ENCODE measurements around the gene POU2AF2.
"Not testable (repeated sequence)": the region's sequence is repeated elsewhere in the genome, so short reads cannot be mapped to it uniquely, and the experiment has no call there.

The POU2AF2 gene

GRCh38 chr11:111301004-111301841 lies 55.7 kb downstream of the POU2AF2 start:
- no peak for DNase-seq (ENCODE audit: low read depth in 2 of 3, low spot score in 2 of 3)

- no peak for DNase-seq (ENCODE audit: low read depth in 2 of 3, low spot score in 2 of 3)
Observed at GRCh38 chr11:111301842-111302118, 56.3 kb downstream of the POU2AF2 start.

DNA sequence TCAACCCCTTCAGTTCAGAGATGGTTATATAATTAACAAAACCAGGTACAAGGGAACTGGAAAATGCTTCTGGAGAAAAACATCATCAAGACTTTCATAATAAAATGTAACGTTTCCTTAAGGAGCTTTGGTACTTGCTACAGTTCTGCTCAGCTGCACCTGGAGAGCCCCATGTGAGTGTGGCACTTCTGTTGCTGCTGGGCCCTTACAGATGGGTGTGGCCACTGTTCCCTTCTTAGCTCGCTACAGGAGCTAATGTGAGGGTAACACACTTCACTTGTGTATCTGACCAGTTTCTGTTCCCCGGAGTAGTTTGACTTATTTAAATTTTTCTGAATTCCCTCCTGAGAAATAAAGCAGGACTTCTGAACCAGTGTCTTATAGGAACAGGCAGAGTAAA lies 56.8 kb downstream of the POU2AF2 start:
- DNase-seq (ENCODE audit: low read depth in 2 of 3, low spot score in 2 of 3): no peak

- no peak for DNase-seq (ENCODE audit: low read depth in 2 of 3, low spot score in 2 of 3)
Observed at GRCh38 chr11:111303461-111303860, 57.9 kb downstream of the POU2AF2 start.

DNA sequence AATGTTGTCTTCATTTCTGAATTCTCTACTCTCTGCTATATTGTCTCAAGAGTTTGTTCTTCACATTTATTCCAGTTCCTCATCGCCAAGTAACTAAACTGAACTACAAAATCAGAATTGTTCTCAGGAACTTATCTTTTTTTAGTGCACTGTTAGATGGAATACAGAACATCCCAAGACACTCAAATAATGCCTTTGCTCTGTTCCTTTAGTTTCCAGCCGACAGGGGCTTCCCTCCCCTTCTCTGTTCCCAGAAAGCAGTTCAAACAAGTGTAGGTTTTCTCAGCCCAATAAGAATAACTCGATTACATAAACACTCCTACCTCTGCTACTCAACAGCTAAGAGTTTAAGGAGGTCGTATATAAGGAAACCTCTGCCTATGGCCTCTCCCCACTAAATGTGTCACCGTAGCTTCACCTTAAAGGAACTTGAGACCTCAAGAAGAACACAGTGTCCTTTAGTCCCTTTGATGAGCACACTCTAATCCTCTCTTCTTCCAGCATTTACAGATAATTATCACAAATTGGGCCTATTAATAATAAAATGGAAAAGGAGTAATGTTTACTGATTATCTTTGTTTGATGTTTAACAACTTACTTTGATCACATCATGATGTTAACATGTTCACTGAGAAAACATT lies 59.8 kb downstream of the POU2AF2 start:
- DNase-seq (ENCODE audit: low read depth in 2 of 3, low spot score in 2 of 3): no peak

- DNase-seq (ENCODE audit: low read depth in 2 of 3, low spot score in 2 of 3): no peak
Observed at GRCh38 chr11:111305876-111306275, 60.4 kb downstream of the POU2AF2 start.

DNA sequence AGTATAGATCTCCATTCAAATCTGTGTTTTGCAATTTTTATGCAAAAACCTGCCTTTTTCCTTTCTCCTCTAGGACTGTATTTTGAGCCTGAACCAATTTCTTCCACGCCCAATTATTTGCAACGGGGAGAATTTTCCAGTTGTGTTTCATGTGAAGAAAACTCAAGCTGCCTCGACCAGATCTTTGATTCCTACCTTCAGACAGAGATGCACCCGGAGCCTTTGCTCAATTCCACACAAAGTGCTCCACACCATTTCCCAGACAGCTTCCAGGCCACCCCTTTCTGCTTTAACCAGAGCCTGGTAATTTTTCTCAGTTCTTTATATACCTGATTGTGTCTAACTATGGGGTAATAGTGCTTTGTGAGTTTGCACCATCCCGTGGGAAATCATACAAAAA lies 60.8 kb downstream of the POU2AF2 start:
- no peak for DNase-seq (ENCODE audit: low read depth in 2 of 3, low spot score in 2 of 3)

- DNase-seq (ENCODE audit: low read depth in 2 of 3, low spot score in 2 of 3): no peak
Observed at GRCh38 chr11:111307472-111308108, 62.1 kb downstream of the POU2AF2 start.

DNA sequence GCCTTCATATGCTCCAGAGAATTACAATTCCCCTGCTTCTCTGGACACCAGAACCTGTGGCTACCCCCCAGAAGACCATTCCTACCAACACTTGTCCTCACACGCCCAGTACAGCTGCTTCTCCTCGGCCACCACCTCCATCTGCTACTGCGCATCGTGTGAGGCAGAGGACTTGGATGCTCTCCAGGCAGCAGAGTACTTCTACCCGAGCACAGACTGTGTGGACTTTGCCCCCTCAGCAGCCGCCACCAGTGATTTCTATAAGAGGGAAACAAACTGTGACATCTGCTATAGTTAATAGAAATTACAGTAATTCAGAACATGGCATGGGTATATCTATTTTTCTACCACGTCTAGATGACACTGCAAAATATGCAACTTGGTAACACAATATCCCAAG lies 62.6 kb downstream of the POU2AF2 start:
- no peak for DNase-seq (ENCODE audit: low read depth in 2 of 3, low spot score in 2 of 3)

GRCh38 chr11:111309215-111309915 lies 63.8 kb downstream of the POU2AF2 start:
- DNase-seq (ENCODE audit: low read depth in 2 of 3, low spot score in 2 of 3): no peak

GRCh38 chr11:111310088-111310487 lies 64.6 kb downstream of the POU2AF2 start:
- no peak for DNase-seq (ENCODE audit: low read depth in 2 of 3, low spot score in 2 of 3)

- no peak for DNase-seq (ENCODE audit: low read depth in 2 of 3, low spot score in 2 of 3)
Observed at GRCh38 chr11:111310723-111311122, 65.2 kb downstream of the POU2AF2 start.

DNA sequence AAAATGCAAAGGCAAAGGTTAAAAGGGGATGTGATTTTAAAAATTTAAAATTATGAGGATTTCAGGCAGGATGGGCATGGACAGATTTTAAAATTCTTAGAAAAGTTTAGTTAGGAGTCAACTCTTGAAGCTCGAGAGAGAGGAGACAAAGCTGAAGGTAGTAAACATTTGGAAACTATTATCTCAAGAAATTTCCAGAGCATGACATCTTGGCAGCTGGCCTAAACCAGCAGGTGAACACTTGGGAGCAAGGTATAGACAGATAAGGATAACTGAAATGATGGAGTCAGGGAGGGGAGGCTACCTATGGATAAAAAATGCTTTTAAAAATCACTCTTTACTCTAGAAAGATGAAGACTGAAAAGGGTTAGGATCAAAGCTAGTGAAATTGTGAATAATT lies 66.6 kb downstream of the POU2AF2 start:
- no peak for DNase-seq (ENCODE audit: low read depth in 2 of 3, low spot score in 2 of 3)

- no peak for DNase-seq (ENCODE audit: low read depth in 2 of 3, low spot score in 2 of 3)
Observed at GRCh38 chr11:111319296-111319695, 73.8 kb downstream of the POU2AF2 start.

DNA sequence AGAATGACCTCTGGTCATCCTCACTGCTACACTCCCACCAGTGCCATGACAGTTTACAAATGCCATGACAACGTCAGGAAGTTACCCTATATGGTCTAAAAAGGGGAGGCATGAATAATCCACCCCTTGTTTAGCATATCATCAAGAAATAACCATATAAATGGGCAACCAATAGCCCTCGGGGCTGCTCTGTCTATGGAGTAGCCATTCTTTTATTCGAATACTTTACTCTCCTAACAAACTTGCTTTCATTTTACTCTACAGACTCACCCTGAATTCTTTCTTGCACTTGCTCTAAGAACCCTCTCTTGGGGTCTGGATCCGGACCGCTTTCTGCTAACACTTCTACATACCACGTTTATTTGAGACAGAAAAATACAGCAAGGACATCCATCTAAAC lies 74.7 kb downstream of the POU2AF2 start:
- DNase-seq (ENCODE audit: low read depth in 2 of 3, low spot score in 2 of 3): not testable (repeated sequence)

DNA sequence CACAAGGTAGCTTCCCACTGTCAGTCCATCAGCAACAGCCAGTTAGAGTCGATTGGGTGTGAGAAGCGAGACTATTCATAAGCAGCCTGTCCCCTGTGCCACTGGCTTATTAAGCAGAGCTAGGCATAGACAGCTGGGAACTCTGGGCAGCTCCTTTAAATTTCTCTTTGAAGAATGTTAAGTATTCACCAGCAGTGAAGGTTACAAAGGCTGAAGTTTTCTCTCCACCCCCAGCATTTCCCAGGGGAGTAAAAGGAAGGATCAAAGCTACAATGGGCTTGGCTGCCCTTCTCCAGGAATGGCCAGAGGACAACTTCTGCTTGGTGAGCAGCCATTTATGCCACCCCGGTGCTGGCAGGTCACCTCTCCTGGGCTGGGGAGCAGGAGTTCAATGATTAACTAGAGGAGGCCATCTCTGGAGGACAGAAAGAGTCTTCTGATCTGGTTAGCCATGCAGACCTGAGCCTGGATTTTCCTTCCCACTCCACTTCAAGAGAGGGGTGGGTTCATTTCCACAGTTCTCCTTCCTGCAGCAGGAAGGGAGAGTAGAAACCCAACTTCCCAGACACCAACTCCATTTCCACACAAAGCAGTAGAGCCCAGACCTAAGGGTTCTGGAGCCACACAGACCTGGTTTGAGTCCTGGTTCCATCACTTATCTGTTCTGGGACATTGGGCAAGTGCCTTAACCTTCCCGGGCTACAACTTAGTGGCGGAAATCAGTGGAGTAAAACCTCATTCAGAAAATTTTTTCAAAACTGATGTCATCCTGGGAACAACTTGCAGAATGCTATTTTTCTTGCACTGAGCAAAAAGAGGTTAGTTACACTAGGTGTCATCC lies 75.4 kb downstream of the POU2AF2 start:
- no peak for DNase-seq (ENCODE audit: low read depth in 2 of 3, low spot score in 2 of 3)

- no peak for DNase-seq (ENCODE audit: low read depth in 2 of 3, low spot score in 2 of 3)
Observed at GRCh38 chr11:111322534-111322933, 77.0 kb downstream of the POU2AF2 start.

- no peak for DNase-seq (ENCODE audit: low read depth in 2 of 3, low spot score in 2 of 3)
Observed at GRCh38 chr11:111324277-111324720, 78.8 kb downstream of the POU2AF2 start.

GRCh38 chr11:111325259-111325658 lies 79.7 kb downstream of the POU2AF2 start:
- DNase-seq (ENCODE audit: low read depth in 2 of 3, low spot score in 2 of 3): no peak

- no peak for DNase-seq (ENCODE audit: low read depth in 2 of 3, low spot score in 2 of 3)
Observed at GRCh38 chr11:111326824-111327223, 81.3 kb downstream of the POU2AF2 start.

All from activated CD8-positive, alpha-beta memory T cell treated with anti-CD3 and anti-CD28 coated beads for 48 hours (primary cell).